Measurements from ENCODE around the gene SCNN1A.

Gene SCNN1A

GRCh38 chr12:6321905-6322304, 53.5 kb downstream of the SCNN1A start:
- no peak for DNase-seq (ENCODE audit: low read depth in 1 of 2, low spot score in 1 of 2)

GRCh38 chr12:6319446-6319845, 55.9 kb downstream of the SCNN1A start:
- no peak for DNase-seq (ENCODE audit: low read depth in 1 of 2, low spot score in 1 of 2)

GRCh38 chr12:6318440-6318879, 56.9 kb downstream of the SCNN1A start:
- DNase-seq (ENCODE audit: low read depth in 1 of 2, low spot score in 1 of 2), result no peak

- no peak for DNase-seq (ENCODE audit: low read depth in 1 of 2, low spot score in 1 of 2)
Observed at GRCh38 chr12:6317693-6318439, 57.5 kb downstream of the SCNN1A start.

GRCh38 chr12:6316921-6317692, 58.3 kb downstream of the SCNN1A start:
- DNase-seq (ENCODE audit: low read depth in 1 of 2, low spot score in 1 of 2), result no peak

GRCh38 chr12:6315704-6316597, 59.4 kb downstream of the SCNN1A start:
- no peak for DNase-seq (ENCODE audit: low read depth in 1 of 2, low spot score in 1 of 2)

- no peak for DNase-seq (ENCODE audit: low read depth in 1 of 2, low spot score in 1 of 2)
Observed at GRCh38 chr12:6315184-6315583, 60.2 kb downstream of the SCNN1A start.

GRCh38 chr12:6314776-6315175, 60.6 kb downstream of the SCNN1A start:
- DNase-seq (ENCODE audit: low read depth in 1 of 2, low spot score in 1 of 2), result no peak

GRCh38 chr12:6313326-6313940, 61.9 kb downstream of the SCNN1A start:
- DNase-seq (ENCODE audit: low read depth in 1 of 2, low spot score in 1 of 2), result no peak

- DNase-seq (ENCODE audit: low read depth in 1 of 2, low spot score in 1 of 2), result no peak
Observed at GRCh38 chr12:6312529-6313325, 62.6 kb downstream of the SCNN1A start.

GRCh38 chr12:6311822-6312528, 63.4 kb downstream of the SCNN1A start:
- no peak for DNase-seq (ENCODE audit: low read depth in 1 of 2, low spot score in 1 of 2)

- DNase-seq (ENCODE audit: low read depth in 1 of 2, low spot score in 1 of 2), result no peak
Observed at GRCh38 chr12:6310771-6311610, 64.4 kb downstream of the SCNN1A start.

GRCh38 chr12:6307529-6307928, 67.8 kb downstream of the SCNN1A start:
- DNase-seq (ENCODE audit: low read depth in 1 of 2, low spot score in 1 of 2), result no peak

GRCh38 chr12:6306599-6307220, 68.7 kb downstream of the SCNN1A start:
- DNase-seq (ENCODE audit: low read depth in 1 of 2, low spot score in 1 of 2), result no peak

- no peak for DNase-seq (ENCODE audit: low read depth in 1 of 2, low spot score in 1 of 2)
Observed at GRCh38 chr12:6306151-6306550, 69.2 kb downstream of the SCNN1A start.

- DNase-seq (ENCODE audit: low read depth in 1 of 2, low spot score in 1 of 2), result no peak
Observed at GRCh38 chr12:6303071-6303470, 72.3 kb downstream of the SCNN1A start.

- no peak for DNase-seq (ENCODE audit: low read depth in 1 of 2, low spot score in 1 of 2)
Observed at GRCh38 chr12:6302621-6303020, 72.7 kb downstream of the SCNN1A start.

- DNase-seq (ENCODE audit: low read depth in 1 of 2, low spot score in 1 of 2), result no peak
Observed at GRCh38 chr12:6301721-6302120, 73.6 kb downstream of the SCNN1A start.
